ENCODE results near the gene TANK.
"Not testable (repeated sequence)": the region's sequence is repeated elsewhere in the genome, so short reads cannot be mapped to it uniquely, and the experiment has no call there.

Gene TANK

DNA sequence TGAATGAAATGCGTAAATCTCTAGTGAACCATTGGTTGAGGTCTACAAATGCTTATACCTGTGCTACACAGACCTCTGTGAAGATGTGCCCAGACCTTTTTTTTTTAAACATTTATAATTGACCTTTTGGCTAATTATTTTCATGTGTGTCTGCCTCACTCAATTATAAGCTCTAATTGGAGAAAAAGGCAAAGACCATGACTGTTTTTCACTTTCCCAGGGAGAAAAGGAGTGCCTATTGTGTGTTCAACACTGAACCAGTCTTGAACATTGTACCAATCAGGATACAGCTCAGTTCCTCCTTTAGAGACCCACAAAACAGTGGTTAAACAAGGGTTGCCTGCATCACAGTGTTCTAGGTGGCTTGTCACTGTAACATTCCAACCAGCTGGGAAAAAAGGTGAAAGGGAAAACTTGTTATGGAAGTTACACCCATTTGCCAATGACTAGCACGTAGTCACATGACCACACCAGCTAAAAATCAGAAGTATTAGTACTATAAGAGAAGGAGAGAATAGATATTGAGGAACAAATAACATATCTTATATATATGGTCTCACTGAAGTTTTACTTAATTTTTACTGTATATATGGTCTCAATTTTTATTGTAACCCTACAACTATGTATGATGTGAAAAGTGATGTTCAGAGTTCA, 13.4 kb downstream of the TANK start:
- TF ChIP-seq, protein P1, sequence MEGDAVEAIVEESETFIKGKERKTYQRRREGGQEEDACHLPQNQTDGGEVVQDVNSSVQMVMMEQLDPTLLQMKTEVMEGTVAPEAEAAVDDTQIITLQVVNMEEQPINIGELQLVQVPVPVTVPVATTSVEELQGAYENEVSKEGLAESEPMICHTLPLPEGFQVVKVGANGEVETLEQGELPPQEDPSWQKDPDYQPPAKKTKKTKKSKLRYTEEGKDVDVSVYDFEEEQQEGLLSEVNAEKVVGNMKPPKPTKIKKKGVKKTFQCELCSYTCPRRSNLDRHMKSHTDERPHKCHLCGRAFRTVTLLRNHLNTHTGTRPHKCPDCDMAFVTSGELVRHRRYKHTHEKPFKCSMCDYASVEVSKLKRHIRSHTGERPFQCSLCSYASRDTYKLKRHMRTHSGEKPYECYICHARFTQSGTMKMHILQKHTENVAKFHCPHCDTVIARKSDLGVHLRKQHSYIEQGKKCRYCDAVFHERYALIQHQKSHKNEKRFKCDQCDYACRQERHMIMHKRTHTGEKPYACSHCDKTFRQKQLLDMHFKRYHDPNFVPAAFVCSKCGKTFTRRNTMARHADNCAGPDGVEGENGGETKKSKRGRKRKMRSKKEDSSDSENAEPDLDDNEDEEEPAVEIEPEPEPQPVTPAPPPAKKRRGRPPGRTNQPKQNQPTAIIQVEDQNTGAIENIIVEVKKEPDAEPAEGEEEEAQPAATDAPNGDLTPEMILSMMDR (IDR thresholded peaks at IDR 0.05; ENCODE audit: low read depth, low read length), result no peak
- Histone ChIP-seq H3K9me3 (no peaks in the 10 kb centered on the region), H3K36me3 (no peaks in the 10 kb centered on the region), H3K4me3 (ENCODE audit: low read depth, low read length) (no peak overlapping the region), H3K27me3 (no peaks in the 10 kb centered on the region), H3K4me1 (no peaks in the 10 kb centered on the region)
- DNase-seq, result no peak

DNA sequence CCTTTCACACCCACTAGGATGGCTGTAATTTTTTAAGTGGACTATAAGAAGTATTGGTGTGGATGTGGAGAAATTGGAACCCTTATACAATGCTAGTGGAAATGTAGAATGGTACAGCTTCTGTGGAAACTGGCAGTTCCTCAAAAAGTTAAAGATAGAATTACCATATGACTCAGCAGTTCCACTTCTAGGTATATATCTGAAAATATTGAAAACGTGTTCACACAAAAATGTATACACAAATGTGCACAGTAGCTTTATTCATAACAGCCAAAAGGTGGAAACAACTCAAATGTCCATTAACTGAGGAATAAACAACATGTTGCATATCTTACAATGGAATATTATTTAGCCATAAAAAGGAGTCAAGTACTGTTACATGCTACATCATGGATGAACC, 17.7 kb downstream of the TANK start:
- TF ChIP-seq, protein P1 (IDR thresholded peaks at IDR 0.05; ENCODE audit: low read depth, low read length), result no peak
- Histone ChIP-seq H3K4me3 (ENCODE audit: low read depth, low read length) (no peak overlapping the region), H3K9me3 (no peaks in the 10 kb centered on the region), H3K4me1 (no peaks in the 10 kb centered on the region), H3K27me3 (no peaks in the 10 kb centered on the region), H3K36me3 (no peaks in the 10 kb centered on the region; the same call in 1 of the 2 replicates)
- no peak for DNase-seq

DNA sequence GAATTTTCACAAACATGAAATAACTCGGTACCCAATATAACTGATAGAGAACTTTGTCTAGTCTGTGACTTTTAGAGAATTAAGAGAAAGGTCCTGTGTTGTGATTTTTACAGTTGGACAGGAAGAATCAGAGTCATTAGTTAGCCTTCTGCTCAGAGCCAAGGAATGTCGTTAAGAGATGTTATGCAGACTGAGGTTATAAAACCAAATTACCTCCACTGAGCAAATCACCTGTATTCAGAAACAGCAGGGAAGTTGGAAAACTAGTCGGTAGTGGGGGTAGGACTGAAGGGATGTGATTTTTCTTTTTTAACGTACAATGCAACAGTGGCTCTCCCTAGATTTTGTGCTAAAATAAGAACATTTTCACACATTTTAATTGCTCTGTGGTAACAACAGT, 18.5 kb downstream of the TANK start:
- Histone ChIP-seq H3K27me3 (no peaks in the 10 kb centered on the region), H3K4me3 (ENCODE audit: low read depth, low read length) (no peak overlapping the region), H3K9me3 (no peaks in the 10 kb centered on the region), H3K4me1 (no peaks in the 10 kb centered on the region), H3K36me3 (no peaks in the 10 kb centered on the region; the same call in 1 of the 2 replicates)
- TF ChIP-seq, protein P1 (IDR thresholded peaks at IDR 0.05; ENCODE audit: low read depth, low read length), result no peak
- no peak for DNase-seq

DNA sequence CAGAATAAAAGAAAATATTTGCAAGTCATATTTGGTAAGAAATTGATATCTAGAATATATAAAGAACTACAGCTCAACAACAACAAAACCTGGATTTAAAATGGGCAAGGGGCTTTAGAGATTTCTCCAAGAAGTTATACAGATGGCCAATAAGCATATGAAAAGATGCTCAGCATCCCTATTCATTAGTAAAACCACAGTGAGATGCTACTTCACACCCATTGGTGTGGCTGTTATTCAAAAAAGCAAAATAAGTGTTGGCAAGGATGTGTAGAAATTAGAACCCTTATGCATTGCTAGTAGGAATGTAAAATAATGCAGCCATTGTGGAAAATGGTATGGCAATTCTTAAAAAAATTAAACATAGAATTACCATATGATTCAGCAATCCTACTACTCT, 29.8 kb downstream of the TANK start:
- TF ChIP-seq, protein P1 (IDR thresholded peaks at IDR 0.05; ENCODE audit: low read depth, low read length), result no peak
- Histone ChIP-seq H3K4me1 (no peaks in the 10 kb centered on the region), H3K36me3 (no peaks in the 10 kb centered on the region)

DNA sequence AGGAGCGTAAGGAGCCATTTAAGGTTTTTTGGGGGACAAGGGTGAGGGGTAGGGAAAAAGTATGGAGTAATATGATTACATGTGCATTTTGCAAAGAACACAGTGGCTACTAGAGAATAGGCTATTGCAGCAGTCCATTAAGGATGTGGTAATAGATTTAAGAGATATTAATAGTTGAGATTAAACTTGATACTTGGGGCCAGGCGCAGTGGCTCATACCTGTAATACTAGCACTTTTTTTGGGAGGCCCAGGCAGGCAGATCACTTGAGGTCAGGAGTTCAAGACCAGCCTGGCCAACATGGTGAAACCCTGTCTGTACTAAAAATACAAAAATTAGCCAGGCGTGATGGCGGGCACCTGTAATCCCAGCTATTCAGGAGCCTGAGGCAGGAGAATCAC, 35.4 kb downstream of the TANK start:
- H3K9me3 ChIP-seq; H3K27me3 ChIP-seq; DNase-seq; H3K4me3 ChIP-seq (ENCODE audit: low read depth, low read length); H3K36me3 ChIP-seq; H3K4me1 ChIP-seq: not testable (repeated sequence)

More for the DNA sequence above, 29.8 kb downstream of the TANK start:
- no peaks in the 10 kb centered on the region for H3K9me3 ChIP-seq
- DNase-seq, result no peak
- no peak overlapping the region for H3K4me3 ChIP-seq (ENCODE audit: low read depth, low read length)
- no peaks in the 10 kb centered on the region for H3K27me3 ChIP-seq

DNA sequence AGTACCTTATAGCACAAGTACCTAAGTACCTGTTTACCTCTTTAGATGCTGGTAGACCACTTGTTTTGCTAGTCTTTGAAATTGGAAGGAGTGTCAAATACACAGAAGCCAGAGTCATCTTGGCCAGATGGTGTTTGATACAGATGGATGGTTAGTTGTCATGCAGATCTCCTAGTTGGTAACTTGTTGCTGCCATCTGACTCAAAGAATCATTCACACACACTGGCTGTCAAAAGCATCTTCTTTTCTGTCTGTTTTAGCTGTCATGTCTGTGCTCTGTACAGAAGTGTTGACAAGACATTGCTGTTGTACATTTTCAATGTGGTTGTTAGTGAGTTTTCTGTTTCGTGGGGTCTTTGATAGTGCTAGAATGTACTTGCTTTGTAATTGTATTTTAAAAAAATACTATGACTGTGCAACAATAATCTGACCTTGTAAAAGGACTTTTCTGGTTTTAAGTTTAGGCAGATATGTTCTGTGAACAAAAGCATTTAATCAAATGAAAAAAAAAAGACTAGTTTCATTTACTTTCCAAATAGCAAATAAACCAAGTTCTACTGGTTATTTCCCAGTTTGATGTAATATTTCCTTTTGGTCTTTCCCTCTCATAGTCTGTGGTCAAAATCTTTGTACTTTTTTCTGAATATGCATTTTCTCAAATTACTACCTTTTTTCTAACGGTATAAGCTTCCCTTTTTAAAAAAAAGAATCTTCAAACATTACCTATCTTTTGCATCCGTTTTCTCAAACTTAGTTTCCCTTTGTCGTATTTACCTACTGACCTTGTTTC, 39.9 kb downstream of the TANK start:
- TF ChIP-seq, protein P1 (IDR thresholded peaks at IDR 0.05; ENCODE audit: low read depth, low read length), result no peak
- no peak for DNase-seq
- Histone ChIP-seq H3K4me3 (ENCODE audit: low read depth, low read length) (no peak overlapping the region), H3K9me3 (no peaks in the 10 kb centered on the region), H3K4me1 (no peaks in the 10 kb centered on the region), H3K36me3 (no peaks in the 10 kb centered on the region), H3K27me3 (no peaks in the 10 kb centered on the region)
